HL-60 (cell line): ENCODE measurements around the gene FBXW5.

Experiments used
- DNase-seq, 2 experiments: peaks; one replicate each; pipeline ENCODE4 v3.0.0-alpha.2; 2010 to 2020; ENCODE audit warnings: low read depth in 1 of 2, low spot score in 1 of 2
- H3K27ac ChIP-seq: fragments of 250-450 bp; sonication (Bioruptor Pico); replicated peaks from 2 replicates; pipeline ENCODE4 v1.5.1; 2020; ENCODE audit warnings: mild to moderate bottlenecking, moderate library complexity
- H3K27me3 ChIP-seq: fragments of 250-450 bp; sonication (Bioruptor Pico); 2 replicates; pipeline ENCODE4 v1.5.1; 2021; ENCODE audit warnings: mild to moderate bottlenecking, moderate library complexity; ENCODE audit not compliant: insufficient read depth, poor library complexity, severe bottlenecking
- H3K4me3 ChIP-seq: replicated peaks from 2 replicates; pipeline ENCODE4 v1.5.1; 2011; ENCODE audit warnings: mild to moderate bottlenecking, control low read depth, low read length; ENCODE audit not compliant: insufficient read depth
- CTCF ChIP-seq: IDR thresholded peaks from one replicate; pipeline ENCODE4 v1.5.1; 2011; ENCODE audit warnings: low read length, control low read depth, inconsistent platforms; ENCODE audit not compliant: insufficient read depth
- GABPA ChIP-seq: IDR thresholded peaks from 2 replicates; pipeline ENCODE4 v1.6.1; 2012; ENCODE audit warnings: low read depth
- POLR2AphosphoS5 ChIP-seq: IDR thresholded peaks from 2 replicates; pipeline ENCODE4 v1.6.1; 2012; ENCODE audit warnings: low read depth
- REST ChIP-seq: IDR thresholded peaks from 2 replicates; pipeline ENCODE4 v1.6.1; 2012; ENCODE audit warnings: low read depth; ENCODE audit not compliant: insufficient replicate concordance
- SPI1 ChIP-seq: IDR thresholded peaks from 2 replicates; pipeline ENCODE4 v1.6.1; 2012; ENCODE audit warnings: low read depth, mild to moderate bottlenecking, borderline replicate concordance

The FBXW5 gene

GRCh38 chr9:136920069-136920468, 24.5 kb downstream of the FBXW5 start:
- TF ChIP-seq POLR2AphosphoS5 (no peak), REST (no peak), CTCF (no peak), SPI1 (no peak)

GRCh38 chr9:136917902-136918301, 26.6 kb downstream of the FBXW5 start:
- TF ChIP-seq POLR2AphosphoS5: no peak
- TF ChIP-seq REST: no peak
- TF ChIP-seq SPI1: no peak
- TF ChIP-seq CTCF: no peak
- TF ChIP-seq GABPA: no peak
- no peak overlapping the region for H3K4me3 ChIP-seq
- DNase-seq: no peak
- H3K27me3 ChIP-seq: no peaks in the 10 kb centered on the region
- no peak overlapping the region for H3K27ac ChIP-seq

More at GRCh38 chr9:136920069-136920468, 24.5 kb downstream of the FBXW5 start:
- no peak for DNase-seq
- Histone ChIP-seq H3K27ac (no peak overlapping the region), H3K4me3 (no peak overlapping the region), H3K27me3 (no peaks in the 10 kb centered on the region)

GRCh38 chr9:136916330-136917184, 28.0 kb downstream of the FBXW5 start:
- no peaks in the 10 kb centered on the region for H3K27me3 ChIP-seq
- H3K27ac ChIP-seq: no peak overlapping the region
- H3K4me3 ChIP-seq: no peak overlapping the region
- DNase-seq: no peak
- no peak for TF ChIP-seq CTCF
- TF ChIP-seq GABPA: no peak
- TF ChIP-seq POLR2AphosphoS5: no peak
- no peak for TF ChIP-seq SPI1
